Fibroblast of lung (primary cell): ENCODE results near the gene NCBP3.

Source experiments
- CTCF ChIP-seq, 2 donors: IDR thresholded peaks in 1 of 2; conservative IDR thresholded peaks in 1 of 2; 1 replicate in 1 of 2; 2 replicates in 1 of 2; pipeline ENCODE4 v1.5.1; 2011 to 2012; ENCODE audit warnings: low read length in 2 of 2, control low read depth in 1 of 2, inconsistent platforms in 1 of 2, low read depth in 1 of 2, mild to moderate bottlenecking in 1 of 2
- EZH2 ChIP-seq: IDR thresholded peaks from 2 replicates; pipeline ENCODE4 v1.5.1; 2012; ENCODE audit warnings: low read length, control low read depth, mild to moderate bottlenecking; ENCODE audit errors: missing control alignments

- TF ChIP-seq EZH2, result no peak
- no peak for TF ChIP-seq CTCF (conservative IDR thresholded peaks at IDR 0.05 in 1 of 2, IDR thresholded peaks at IDR 0.05 in 1 of 2; ENCODE audit: low read depth in 1 of 2, low read length in 2 of 2)
These were observed 74.9 kb downstream of the NCBP3 start for GRCh38 chr17:3771140-3771539.
